HEK293 (cell line): ENCODE data around the gene ZNF606.

ENCODE experiments used
- CTCF ChIA-PET: fragments of 350-600 bp; formaldehyde crosslinking; extraction: SDS; loops from one replicate; lab custom pipeline; 2021; ENCODE audit warnings: antibody characterized with exemption; lab: Yijun Ruan, JAX
- POLR2A ChIA-PET: fragments of 300-600 bp; formaldehyde crosslinking; extraction: SDS; loops from one replicate; lab custom pipeline; 2020; ENCODE audit warnings: antibody characterized with exemption, inconsistent platforms; lab: Yijun Ruan, JAX
- H3K27ac ChIP-seq: fragments of 200-500 bp; sonication (Bioruptor generic); 2 replicates; pipeline ENCODE4 v1.5.1; 2014; ENCODE audit warnings: low read depth, low read length, control low read depth, inconsistent platforms; ENCODE audit errors: extremely low read depth
- H3K36me3 ChIP-seq, 2 experiments: fragments of 200-500 bp in 1 of 2; sonication (Bioruptor generic) in 1 of 2; 1 replicate in 1 of 2; 2 replicates in 1 of 2; pipeline ENCODE4 v1.5.1; 2014 to 2017; ENCODE audit warnings: inconsistent platforms in 2 of 2, low read length in 2 of 2; ENCODE audit not compliant: control insufficient read depth in 2 of 2, insufficient read depth in 1 of 2
- H3K4me1 ChIP-seq: fragments of 200-500 bp; sonication (Bioruptor generic); 2 replicates; pipeline ENCODE4 v1.5.1; 2014; ENCODE audit warnings: mild to moderate bottlenecking, low read length, inconsistent platforms; ENCODE audit not compliant: control insufficient read depth, insufficient read depth
- H3K4me3 ChIP-seq: 2 replicates; pipeline ENCODE4 v1.5.1; 2011; ENCODE audit warnings: low read depth, mild to moderate bottlenecking, control low read depth, low read length, moderate library complexity
- H3K9me3 ChIP-seq: fragments of 200-500 bp; sonication (Bioruptor generic); 2 replicates; pipeline ENCODE4 v1.5.1; 2014; ENCODE audit warnings: low read depth, low read length, inconsistent platforms; ENCODE audit not compliant: control insufficient read depth, insufficient read depth
- GFI1B ChIP-seq: fragments of 450-650 bp; formaldehyde crosslinking; IDR thresholded peaks from 2 replicates; pipeline ENCODE4 v1.5.1; 2016; ENCODE audit warnings: missing biosample characterization, missing genetic modification characterization
- HOXA7 ChIP-seq: sonication (generic); formaldehyde crosslinking; IDR thresholded peaks from 2 replicates; pipeline ENCODE4 v1.8.1; 2022; ENCODE audit warnings: missing genetic modification reagents, borderline replicate concordance
- IKZF3 ChIP-seq: fragments of 450-650 bp; IDR thresholded peaks from 2 replicates; pipeline ENCODE4 v1.5.0; 2018; ENCODE audit warnings: missing biosample characterization, mild to moderate bottlenecking, missing genetic modification characterization, moderate library complexity
- KLF9 ChIP-seq: fragments of 450-650 bp; formaldehyde crosslinking; IDR thresholded peaks from 2 replicates; pipeline ENCODE4 v1.5.1; 2016; ENCODE audit warnings: missing biosample characterization, missing genetic modification characterization, low read depth
- MZF1 ChIP-seq: fragments of 450-650 bp; formaldehyde crosslinking; IDR thresholded peaks from 2 replicates; pipeline ENCODE4 v1.5.1; 2017; ENCODE audit warnings: missing biosample characterization, missing genetic modification characterization, borderline replicate concordance
- REPIN1 ChIP-seq: fragments of 450-650 bp; formaldehyde crosslinking; IDR thresholded peaks from 2 replicates; pipeline ENCODE4 v1.5.1; 2017; ENCODE audit warnings: missing biosample characterization, missing genetic modification characterization, low read depth
- TRIM28 ChIP-seq: IDR thresholded peaks from 2 replicates; pipeline ENCODE4 v1.6.1; 2011; ENCODE audit warnings: low read length, control low read depth, borderline replicate concordance
- ZBTB21 ChIP-seq: fragments of 450-650 bp; formaldehyde crosslinking; IDR thresholded peaks from 2 replicates; pipeline ENCODE4 v1.5.1; 2017; ENCODE audit warnings: missing biosample characterization, missing genetic modification characterization
- ZBTB48 ChIP-seq: fragments of 450-650 bp; formaldehyde crosslinking; IDR thresholded peaks from 2 replicates; pipeline ENCODE4 v1.5.1; 2016; ENCODE audit warnings: missing biosample characterization, missing genetic modification characterization
- ZFP41 ChIP-seq: fragments of 450-650 bp; formaldehyde crosslinking; IDR thresholded peaks from 2 replicates; pipeline ENCODE4 v1.5.1; 2016; ENCODE audit warnings: missing biosample characterization, missing genetic modification characterization, borderline replicate concordance
- ZNF132 ChIP-seq: fragments of 450-650 bp; formaldehyde crosslinking; IDR thresholded peaks from 2 replicates; pipeline ENCODE4 v1.5.1; 2017; ENCODE audit warnings: missing biosample characterization, missing genetic modification characterization, borderline replicate concordance
- ZNF398 ChIP-seq: fragments of 450-650 bp; formaldehyde crosslinking; IDR thresholded peaks from 2 replicates; pipeline ENCODE4 v1.5.1; 2017; ENCODE audit warnings: missing biosample characterization, missing genetic modification characterization
- ZNF416 ChIP-seq: fragments of 450-650 bp; formaldehyde crosslinking; IDR thresholded peaks from 2 replicates; pipeline ENCODE4 v1.5.1; 2016; ENCODE audit warnings: missing biosample characterization, missing genetic modification characterization
- ZNF510 ChIP-seq: fragments of 450-650 bp; formaldehyde crosslinking; IDR thresholded peaks from 2 replicates; pipeline ENCODE4 v1.5.1; 2018; ENCODE audit warnings: mild to moderate bottlenecking, missing genetic modification characterization, missing biosample characterization; ENCODE audit not compliant: insufficient replicate concordance
- ZNF530 ChIP-seq: fragments of 450-650 bp; formaldehyde crosslinking; IDR thresholded peaks from 2 replicates; pipeline ENCODE4 v1.5.1; 2016; ENCODE audit warnings: low read depth, missing biosample characterization, missing genetic modification characterization
- ZNF580 ChIP-seq: fragments of 450-650 bp; formaldehyde crosslinking; IDR thresholded peaks from 2 replicates; pipeline ENCODE4 v1.5.1; 2016; ENCODE audit warnings: missing biosample characterization, missing genetic modification characterization
- ZNF626 ChIP-seq: fragments of 450-650 bp; sonication (Bioruptor Pico); formaldehyde crosslinking; IDR thresholded peaks from 2 replicates; pipeline ENCODE4 v1.5.1; 2018; ENCODE audit warnings: missing biosample characterization, missing genetic modification characterization, inconsistent platforms
- ZNF639 ChIP-seq: fragments of 450-650 bp; formaldehyde crosslinking; IDR thresholded peaks from 2 replicates; pipeline ENCODE4 v1.5.1; 2016; ENCODE audit warnings: missing biosample characterization, missing genetic modification characterization
- ZNF658 ChIP-seq: fragments of 450-650 bp; formaldehyde crosslinking; IDR thresholded peaks from 2 replicates; pipeline ENCODE4; 2016; ENCODE audit warnings: missing biosample characterization, missing genetic modification characterization
- ZNF830 ChIP-seq: fragments of 450-650 bp; IDR thresholded peaks from 2 replicates; pipeline ENCODE4 v1.5.0; 2018; ENCODE audit warnings: missing biosample characterization, missing genetic modification characterization, low read depth, mild to moderate bottlenecking, moderate library complexity

The ZNF606 gene

GRCh38 chr19:58044886-58045285, 42.3 kb upstream of the ZNF606 start:
- CTCF ChIA-PET: interaction anchor here (0.6 kb wide), 1 partner anchor 13 kb away, joined by 3 read pairs; no protein-coding TSS in a partner anchor
- H3K36me3 ChIP-seq: no peaks in the 10 kb centered on the region
- POLR2A ChIA-PET: no interaction called here

GRCh38 chr19:58044391-58044790, 41.8 kb upstream of the ZNF606 start:
- no peak overlapping the region for H3K4me3 ChIP-seq
- CTCF ChIA-PET: no interaction called here
- no peak overlapping the region for H3K27ac ChIP-seq
- no peaks in the 10 kb centered on the region for H3K4me1 ChIP-seq
- POLR2A ChIA-PET: no interaction called here
- TF ChIP-seq ZNF398 (tag by site-specific recombination) (no peak), ZFP41 (tag by site-specific recombination) (no peak), MZF1 (tag by site-specific recombination) (no peak), ZNF416 (no peak), ZNF580 (tag by site-specific recombination) (no peak), IKZF3 (tag by site-specific recombination) (no peak), ZBTB21 (no peak), KLF9 (no peak), ZNF639 (tag by site-specific recombination) (no peak), GFI1B (tag by site-specific recombination) (no peak), TRIM28 (no peak), REPIN1 (tag by site-specific recombination) (no peak), ZBTB48 (tag by site-specific recombination) (no peak), HOXA7 (no peak)
- H3K9me3 ChIP-seq: no peaks in the 10 kb centered on the region
- H3K36me3 ChIP-seq: no peaks in the 10 kb centered on the region

More at GRCh38 chr19:58044886-58045285, 42.3 kb upstream of the ZNF606 start:
- H3K27ac ChIP-seq: no peak overlapping the region
- H3K9me3 ChIP-seq: no peaks in the 10 kb centered on the region
- H3K4me1 ChIP-seq: no peaks in the 10 kb centered on the region
- TF ChIP-seq ZNF510 (no peak), ZNF626 (no peak), ZNF530 (no peak), ZNF830 (tag by site-specific recombination) (no peak), ZFP41 (tag by site-specific recombination) (no peak), ZNF132 (tag by site-specific recombination) (no peak), ZNF658 (tag by site-specific recombination) (no peak)
- no peak overlapping the region for H3K4me3 ChIP-seq
